SH-SY5Y (cell line): ENCODE data around the gene OR4S2.

ENCODE experiments used
- GATA2 ChIP-seq: IDR thresholded peaks from 2 replicates; pipeline ENCODE4 v1.6.1; 2011; ENCODE audit warnings: mild to moderate bottlenecking, low read depth, low read length
- GATA3 ChIP-seq: IDR thresholded peaks from 2 replicates; pipeline ENCODE4 v1.6.1; 2011; ENCODE audit warnings: low read depth, mild to moderate bottlenecking, low read length, moderate library complexity

- no peak for TF ChIP-seq GATA2
- TF ChIP-seq GATA3 = no peak
Measured at GRCh38 chr11:55607545-55607944, 40.6 kb upstream of the OR4S2 start, which contains the start of gene OR4C11.
